KMS-11 (cell line): ENCODE measurements around the gene CHD5.

Source experiments
- H2AFZ ChIP-seq: fragments of 200-600 bp; sonication (generic); 2 replicates; pipeline ENCODE4 v1.6.1; 2016; ENCODE audit warnings: antibody characterized with exemption, mixed run types, low read depth
- H3K27ac ChIP-seq: fragments of 200-600 bp; sonication (generic); 2 replicates; pipeline ENCODE4 v1.6.1; 2016; ENCODE audit warnings: mild to moderate bottlenecking, mixed run types
- H3K27me3 ChIP-seq: fragments of 200-600 bp; sonication (generic); 2 replicates; pipeline ENCODE4 v1.6.1; 2017; ENCODE audit warnings: mild to moderate bottlenecking, low read depth, mixed run types, moderate library complexity; ENCODE audit not compliant: insufficient read depth
- H3K36me3 ChIP-seq: fragments of 200-600 bp; sonication (generic); 2 replicates; pipeline ENCODE4 v1.6.1; 2017; ENCODE audit warnings: mild to moderate bottlenecking, mixed run types; ENCODE audit not compliant: insufficient read depth
- H3K4me1 ChIP-seq: fragments of 200-600 bp; sonication (generic); 2 replicates; pipeline ENCODE4 v1.6.1; 2016; ENCODE audit warnings: mild to moderate bottlenecking, low read depth, mixed run types; ENCODE audit not compliant: poor library complexity, severe bottlenecking
- H3K4me2 ChIP-seq: fragments of 200-600 bp; sonication (generic); 2 replicates; pipeline ENCODE4 v1.7.0; 2016; ENCODE audit warnings: mild to moderate bottlenecking, mixed run types
- H3K4me3 ChIP-seq: fragments of 200-600 bp; sonication (generic); IDR thresholded peaks from 2 replicates; pipeline ENCODE4 v1.6.1; 2017; ENCODE audit warnings: low read depth, low read length, mixed read lengths; ENCODE audit not compliant: insufficient read depth
- H3K79me2 ChIP-seq: fragments of 200-600 bp; sonication (generic); 2 replicates; pipeline ENCODE4 v1.6.1; 2016; ENCODE audit warnings: low read depth, mixed run types; ENCODE audit not compliant: insufficient read depth
- H3K9ac ChIP-seq: fragments of 200-600 bp; sonication (generic); 2 replicates; pipeline ENCODE4 v1.6.1; 2016; ENCODE audit warnings: mild to moderate bottlenecking, mixed run types
- H4K20me1 ChIP-seq: fragments of 200-600 bp; sonication (generic); 2 replicates; pipeline ENCODE4 v1.6.1; 2016; ENCODE audit warnings: mild to moderate bottlenecking, mixed run types; ENCODE audit not compliant: insufficient read depth
- TF ChIP-seq, protein P1 (sequence below): fragments of 200-600 bp; sonication (generic); conservative IDR thresholded peaks from 2 replicates; pipeline ENCODE4 v1.6.1; 2017; ENCODE audit warnings: low read depth, mild to moderate bottlenecking, antibody characterized with exemption, low read length, moderate library complexity, mixed read lengths

The CHD5 gene

DNA sequence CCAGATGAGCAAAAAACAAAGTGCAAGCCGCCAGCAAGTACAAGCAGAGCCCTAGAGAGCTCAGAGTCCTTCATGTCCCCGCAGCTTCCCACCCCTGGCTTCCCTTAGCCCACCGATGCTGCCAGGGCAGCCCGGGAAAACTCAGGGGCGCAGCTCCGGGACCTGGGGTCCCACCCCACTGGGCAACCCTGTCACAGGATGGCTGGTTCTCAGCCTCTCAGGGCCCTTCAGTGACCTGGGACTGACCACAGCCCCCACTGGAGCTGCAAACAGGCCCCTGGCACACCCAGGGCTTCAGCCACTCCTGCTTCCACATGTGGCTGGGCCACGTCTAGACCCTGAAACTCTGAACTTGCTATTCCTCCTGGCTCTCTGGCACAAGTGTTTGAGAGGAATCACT is 49.5 kb downstream of the CHD5 start:
- H3K79me2 ChIP-seq, result no peaks in the 10 kb centered on the region
- TF ChIP-seq, protein P1, sequence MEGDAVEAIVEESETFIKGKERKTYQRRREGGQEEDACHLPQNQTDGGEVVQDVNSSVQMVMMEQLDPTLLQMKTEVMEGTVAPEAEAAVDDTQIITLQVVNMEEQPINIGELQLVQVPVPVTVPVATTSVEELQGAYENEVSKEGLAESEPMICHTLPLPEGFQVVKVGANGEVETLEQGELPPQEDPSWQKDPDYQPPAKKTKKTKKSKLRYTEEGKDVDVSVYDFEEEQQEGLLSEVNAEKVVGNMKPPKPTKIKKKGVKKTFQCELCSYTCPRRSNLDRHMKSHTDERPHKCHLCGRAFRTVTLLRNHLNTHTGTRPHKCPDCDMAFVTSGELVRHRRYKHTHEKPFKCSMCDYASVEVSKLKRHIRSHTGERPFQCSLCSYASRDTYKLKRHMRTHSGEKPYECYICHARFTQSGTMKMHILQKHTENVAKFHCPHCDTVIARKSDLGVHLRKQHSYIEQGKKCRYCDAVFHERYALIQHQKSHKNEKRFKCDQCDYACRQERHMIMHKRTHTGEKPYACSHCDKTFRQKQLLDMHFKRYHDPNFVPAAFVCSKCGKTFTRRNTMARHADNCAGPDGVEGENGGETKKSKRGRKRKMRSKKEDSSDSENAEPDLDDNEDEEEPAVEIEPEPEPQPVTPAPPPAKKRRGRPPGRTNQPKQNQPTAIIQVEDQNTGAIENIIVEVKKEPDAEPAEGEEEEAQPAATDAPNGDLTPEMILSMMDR, result no peak
- no peaks in the 10 kb centered on the region for H4K20me1 ChIP-seq
- peaks cover 5% of the 10 kb centered on the region for H3K4me1 ChIP-seq
- no peak overlapping the region for H3K27ac ChIP-seq
- H3K27me3 ChIP-seq, result peaks cover 80% of the 10 kb centered on the region
- H2AFZ ChIP-seq, result no peak overlapping the region
- no peak overlapping the region for H3K4me2 ChIP-seq
- no peak overlapping the region for H3K9ac ChIP-seq
- H3K36me3 ChIP-seq, result no peaks in the 10 kb centered on the region
- H3K4me3 ChIP-seq, result no peak overlapping the region

DNA sequence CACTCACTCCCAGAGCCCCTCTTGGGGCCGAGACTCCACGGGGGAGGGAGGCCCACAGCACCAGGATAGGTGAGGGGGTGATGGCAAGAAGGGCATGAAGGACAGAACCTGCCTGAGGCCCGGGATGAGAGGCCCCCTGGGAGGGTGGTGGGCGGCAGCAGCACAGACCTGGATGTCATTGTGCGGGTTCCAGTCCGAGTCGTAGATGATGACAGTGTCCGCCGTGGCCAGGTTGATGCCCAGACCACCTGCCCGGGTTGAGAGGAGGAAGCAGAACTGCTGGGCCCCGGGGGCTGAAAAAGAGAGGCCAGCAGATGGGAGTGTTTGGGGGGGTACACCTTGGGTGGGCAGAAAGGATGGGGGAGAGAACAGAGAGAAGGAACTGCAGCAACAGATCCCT is 50.1 kb downstream of the CHD5 start:
- H4K20me1 ChIP-seq, result no peaks in the 10 kb centered on the region
- H3K79me2 ChIP-seq, result no peaks in the 10 kb centered on the region
- H3K4me3 ChIP-seq, result no peak overlapping the region
- TF ChIP-seq, protein P1, result no peak
- peaks cover 5% of the 10 kb centered on the region for H3K4me1 ChIP-seq
- H3K9ac ChIP-seq, result no peak overlapping the region
- peaks cover 80% of the 10 kb centered on the region for H3K27me3 ChIP-seq
- H3K4me2 ChIP-seq, result no peak overlapping the region
- no peak overlapping the region for H3K27ac ChIP-seq
- no peak overlapping the region for H2AFZ ChIP-seq
- no peaks in the 10 kb centered on the region for H3K36me3 ChIP-seq

DNA sequence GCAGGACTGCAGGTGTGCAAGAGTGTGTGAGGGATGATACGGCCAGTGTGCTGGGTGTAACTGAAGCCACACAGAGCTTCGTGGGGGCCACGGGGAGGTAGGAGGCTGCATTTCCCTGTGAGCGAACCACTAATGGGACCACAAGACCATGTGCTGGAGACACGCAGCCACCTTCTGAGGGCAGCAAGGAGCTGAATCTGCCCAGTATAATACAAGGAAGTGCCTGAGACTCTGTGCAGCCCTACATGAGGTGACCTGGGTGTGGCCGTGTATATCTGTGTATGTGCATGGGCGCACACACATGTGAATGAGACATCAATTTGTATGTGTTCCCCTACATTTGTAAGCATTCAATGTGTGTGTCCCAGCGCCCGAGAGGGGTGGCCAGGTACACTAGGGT is 50.8 kb downstream of the CHD5 start:
- H4K20me1 ChIP-seq, result no peaks in the 10 kb centered on the region
- H3K79me2 ChIP-seq, result no peaks in the 10 kb centered on the region
- TF ChIP-seq, protein P1, result no peak
- H2AFZ ChIP-seq, result no peak overlapping the region
- H3K4me3 ChIP-seq, result no peak overlapping the region
- no peak overlapping the region for H3K9ac ChIP-seq
- H3K27me3 ChIP-seq, result peaks cover 76% of the 10 kb centered on the region
- H3K27ac ChIP-seq, result no peak overlapping the region
- H3K36me3 ChIP-seq, result no peaks in the 10 kb centered on the region
- peaks cover 5% of the 10 kb centered on the region for H3K4me1 ChIP-seq
- no peak overlapping the region for H3K4me2 ChIP-seq

DNA sequence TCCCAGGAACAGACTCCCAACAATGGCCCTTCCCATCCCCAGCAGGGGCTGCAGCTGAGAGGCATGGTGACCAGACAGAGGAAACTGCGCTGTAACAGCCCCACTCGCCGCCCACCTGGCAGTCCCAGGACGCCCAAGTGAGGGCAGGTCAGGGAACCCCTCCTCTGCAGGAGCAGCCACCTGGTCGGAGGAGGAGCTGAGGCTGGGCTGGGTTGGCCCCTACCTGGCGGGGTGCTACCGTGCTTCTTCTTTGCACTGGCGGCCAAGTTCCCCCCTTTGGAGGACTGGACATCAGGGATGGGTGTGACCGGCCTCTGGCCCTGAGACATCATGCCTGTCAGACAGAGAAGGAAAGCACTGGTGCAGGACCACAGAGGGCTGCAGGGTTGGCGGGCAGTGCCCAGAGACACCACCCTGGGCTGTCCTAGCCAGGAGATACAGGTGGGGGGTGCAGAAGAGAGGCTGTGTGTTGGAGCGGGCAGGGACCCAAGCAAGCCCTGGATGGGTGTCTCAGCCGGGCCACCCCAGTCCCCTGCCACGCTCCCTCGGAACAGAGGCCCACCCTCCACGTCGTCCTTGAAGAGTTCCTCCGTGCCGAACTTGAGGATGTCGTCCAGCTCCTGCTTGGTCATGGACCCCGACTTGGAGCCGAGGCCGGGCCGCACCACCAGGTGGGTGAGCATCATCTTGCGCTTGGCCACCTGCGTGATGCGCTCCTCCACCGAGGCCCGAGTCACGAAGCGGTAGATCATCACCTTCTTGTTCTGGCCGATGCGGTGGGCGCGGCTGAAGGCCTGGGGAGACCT is 51.6 kb downstream of the CHD5 start:
- Histone ChIP-seq H3K4me3 (no peak overlapping the region), H3K4me2 (peak overlapping the region; percentile 67; the same call in 1 of the 2 replicates), H4K20me1 (no peaks in the 10 kb centered on the region), H3K27ac (no peak overlapping the region), H3K79me2 (no peaks in the 10 kb centered on the region), H3K36me3 (no peaks in the 10 kb centered on the region), H3K27me3 (peaks cover 73% of the 10 kb centered on the region), H3K9ac (no peak overlapping the region), H2AFZ (peak overlapping the region; percentile 78; the same call in 1 of the 2 replicates), H3K4me1 (peaks cover 5% of the 10 kb centered on the region)
- TF ChIP-seq, protein P1, result no peak
